H1 (cell line): ENCODE measurements around the gene PRPS1. TPM values are rescaled to one million over a fixed set of nuclear protein-coding genes. Genes with fewer than 3 reads are reported as not detected.

Experiments used
- CTCF ChIA-PET: fragments of 300-600 bp; sonication (Branson Sonifier 250); formaldehyde crosslinking; loops from one replicate; lab custom pipeline; 2021; ENCODE audit not compliant: partially characterized antibody; lab: Charles Lee
- POLR2A ChIA-PET: fragments of 300-600 bp; sonication (Branson Sonifier 250); formaldehyde crosslinking; loops from one replicate; lab custom pipeline; 2021; ENCODE audit warnings: inconsistent platforms; ENCODE audit not compliant: partially characterized antibody; lab: Charles Lee
- DNase-seq, 2 experiments: peaks; one replicate each; pipeline versions ENCODE4 v3.0.0 to v3.0.0-alpha.2; 2010 to 2022; ENCODE audit warnings: low spot score in 2 of 2, low read depth in 1 of 2, mixed read lengths in 1 of 2
- FAIRE-seq: peaks from 2 replicates; lab custom pipeline; 2011; peaks lifted over from hg19 to GRCh38; lab: Jason Lieb, UNC
- H2AFZ ChIP-seq: 2 replicates; pipeline ENCODE4 v1.8.1; 2012; ENCODE audit warnings: low read length, inconsistent platforms
- H2AK5ac ChIP-seq: 2 replicates; pipeline ENCODE4 v1.6.1; 2013; ENCODE audit warnings: low read depth, low read length
- H2BK120ac ChIP-seq: replicated peaks from 2 replicates; pipeline ENCODE3; 2013; ENCODE audit warnings: low read depth, low read length, inconsistent platforms
- H2BK12ac ChIP-seq: 2 replicates; pipeline ENCODE4 v1.6.1; 2013; ENCODE audit warnings: low read depth, low read length
- H2BK15ac ChIP-seq: 2 replicates; pipeline ENCODE4 v1.6.1; 2013; ENCODE audit warnings: low read length
- H2BK20ac ChIP-seq: 2 replicates; pipeline ENCODE4 v1.6.1; 2013; ENCODE audit warnings: low read length
- H2BK5ac ChIP-seq: 2 replicates; pipeline ENCODE4 v1.6.1; 2013; ENCODE audit warnings: low read depth, low read length
- H3K14ac ChIP-seq: 2 replicates; pipeline ENCODE4 v1.6.1; 2013; ENCODE audit warnings: inconsistent platforms; ENCODE audit not compliant: insufficient read length
- H3K18ac ChIP-seq: 2 replicates; pipeline ENCODE4 v1.6.1; 2013; ENCODE audit warnings: low read length; ENCODE audit errors: extremely low read depth
- H3K23ac ChIP-seq: 2 replicates; pipeline ENCODE4 v1.6.1; 2013; ENCODE audit warnings: inconsistent platforms; ENCODE audit not compliant: insufficient read length
- H3K23me2 ChIP-seq: 2 replicates; pipeline ENCODE4 v1.6.1; 2013; ENCODE audit warnings: low read depth, low read length
- H3K27ac ChIP-seq: 2 replicates; pipeline ENCODE4 v1.6.1; 2011; ENCODE audit warnings: low read depth, low read length, inconsistent platforms
- H3K27me3 ChIP-seq, 4 experiments: replicated peaks in 1 of 4; 1 replicate in 1 of 4; 2 replicates in 3 of 4; pipeline versions ENCODE4 v1.6.1 to v1.8.1; 2011 to 2013; ENCODE audit warnings: low read length in 3 of 4, mild to moderate bottlenecking in 3 of 4, inconsistent platforms in 2 of 4, mixed read lengths in 2 of 4, moderate library complexity in 1 of 4; ENCODE audit not compliant: control insufficient read depth in 3 of 4, insufficient read depth in 3 of 4; ENCODE audit errors: extremely low read depth in 1 of 4
- H3K36me3 ChIP-seq, 4 experiments: 2 replicates each; pipeline versions ENCODE4 v1.6.1 to v1.8.1; 2011 to 2013; ENCODE audit warnings: mild to moderate bottlenecking in 4 of 4, low read length in 3 of 4, moderate library complexity in 2 of 4, control low read depth in 1 of 4, inconsistent platforms in 1 of 4; ENCODE audit not compliant: insufficient read depth in 4 of 4, control insufficient read depth in 2 of 4
- H3K4ac ChIP-seq: replicated peaks from 2 replicates; pipeline ENCODE3; 2013; ENCODE audit warnings: low read length, low read depth, mixed read lengths, inconsistent platforms; ENCODE audit not compliant: insufficient read length
- H3K4me1 ChIP-seq, 4 experiments: replicated peaks in 1 of 4; 1 replicate in 1 of 4; 2 replicates in 3 of 4; pipeline versions ENCODE4 v1.6.1 to v1.8.1; 2011 to 2013; ENCODE audit warnings: low read length in 3 of 4, inconsistent platforms in 2 of 4, mixed read lengths in 1 of 4; ENCODE audit not compliant: insufficient read depth in 4 of 4, control insufficient read depth in 3 of 4
- H3K4me2 ChIP-seq, 2 experiments: 2 replicates each; pipeline versions ENCODE4 v1.6.1 to v1.8.1; 2011 to 2013; ENCODE audit warnings: low read depth in 2 of 2, low read length in 2 of 2, control low read depth in 1 of 2, inconsistent platforms in 1 of 2, mild to moderate bottlenecking in 1 of 2; ENCODE audit not compliant: insufficient read depth in 1 of 2
- H3K4me3 ChIP-seq, 4 experiments: fragments of 200-600, 300-600 bp in 1 of 4; sonication (generic), shearing (Covaris generic), sonication (Bioruptor Twin) in 1 of 4; 2 replicates each; pipeline versions ENCODE4 v1.5.1 to v1.8.1; 2011 to 2016; ENCODE audit warnings: low read length in 4 of 4, low read depth in 3 of 4, control low read depth in 2 of 4, inconsistent platforms in 2 of 4, mild to moderate bottlenecking in 2 of 4, mixed read lengths in 1 of 4, moderate library complexity in 1 of 4; ENCODE audit not compliant: insufficient read depth in 2 of 4; ENCODE audit errors: extremely low read depth in 1 of 4
- H3K56ac ChIP-seq: replicated peaks from 2 replicates; pipeline ENCODE3; 2013; ENCODE audit warnings: low read depth, mild to moderate bottlenecking, mixed read lengths, low read length, inconsistent platforms; ENCODE audit not compliant: insufficient read length
- H3K79me1 ChIP-seq: 2 replicates; pipeline ENCODE4 v1.6.1; 2013; ENCODE audit warnings: low read depth, low read length, control low read depth
- H3K79me2 ChIP-seq, 2 experiments: 2 replicates each; pipeline versions ENCODE4 v1.6.1 to v1.8.1; 2012 to 2013; ENCODE audit warnings: low read length in 2 of 2, mild to moderate bottlenecking in 2 of 2, inconsistent platforms in 1 of 2; ENCODE audit not compliant: insufficient read depth in 2 of 2, control insufficient read depth in 1 of 2
- H3K9ac ChIP-seq, 4 experiments: replicated peaks in 1 of 4; 1 replicate in 1 of 4; 2 replicates in 3 of 4; pipeline versions ENCODE4 v1.6.1 to v1.8.1; 2011 to 2013; ENCODE audit warnings: low read depth in 3 of 4, low read length in 3 of 4, control low read depth in 2 of 4, mild to moderate bottlenecking in 2 of 4, moderate library complexity in 2 of 4, inconsistent platforms in 1 of 4; ENCODE audit errors: extremely low read depth in 1 of 4
- H3K9me3 ChIP-seq, 2 experiments: 2 replicates each; pipeline versions ENCODE4 v1.6.1 to v1.8.1; 2012 to 2013; ENCODE audit warnings: mild to moderate bottlenecking in 2 of 2, moderate library complexity in 2 of 2, control low read depth in 1 of 2, inconsistent platforms in 1 of 2, low read depth in 1 of 2, low read length in 1 of 2, mixed read lengths in 1 of 2; ENCODE audit not compliant: insufficient read depth in 2 of 2
- H4K20me1 ChIP-seq, 2 experiments: replicated peaks in 1 of 2; 2 replicates each; pipeline versions ENCODE3 to v1.8.1; 2011 to 2013; ENCODE audit warnings: inconsistent platforms in 2 of 2, low read length in 2 of 2, mild to moderate bottlenecking in 1 of 2; ENCODE audit not compliant: insufficient read depth in 2 of 2, control insufficient read depth in 1 of 2
- H4K5ac ChIP-seq: 2 replicates; pipeline ENCODE4 v1.6.1; 2013; ENCODE audit warnings: low read length, low read depth, mixed read lengths, inconsistent platforms; ENCODE audit not compliant: insufficient read length
- H4K8ac ChIP-seq: 2 replicates; pipeline ENCODE4 v1.8.0; 2013; ENCODE audit warnings: mild to moderate bottlenecking, moderate library complexity, low read length, inconsistent platforms; ENCODE audit not compliant: insufficient read depth; ENCODE audit errors: extremely low read depth
- H4K91ac ChIP-seq: replicated peaks from 2 replicates; pipeline ENCODE3; 2013; ENCODE audit warnings: low read length, mixed read lengths, inconsistent platforms; ENCODE audit not compliant: insufficient read length
- NANOG ChIP-seq: IDR thresholded peaks from 2 replicates; pipeline ENCODE4 v1.6.1; 2011; ENCODE audit warnings: low read length, low read depth, mild to moderate bottlenecking, inconsistent platforms; ENCODE audit not compliant: insufficient read depth, poor library complexity, severe bottlenecking
- PHF8 ChIP-seq: fragments of 200-600 bp; sonication (generic); conservative IDR thresholded peaks from 2 replicates; pipeline ENCODE4 v1.7.1; 2012; ENCODE audit warnings: low read depth, mild to moderate bottlenecking, inconsistent platforms, low read length, moderate library complexity
- SIRT6 ChIP-seq: IDR thresholded peaks from one replicate; pipeline ENCODE4 v1.7.1; 2012; ENCODE audit warnings: low read length, inconsistent platforms
- SRF ChIP-seq: IDR thresholded peaks from 2 replicates; pipeline ENCODE4 v1.6.1; 2011; ENCODE audit warnings: mild to moderate bottlenecking, low read depth, low read length, moderate library complexity
- TAF1 ChIP-seq: IDR thresholded peaks from 2 replicates; pipeline ENCODE4 v1.6.1; 2011; ENCODE audit warnings: mild to moderate bottlenecking, low read depth, low read length
- WGBS, 2 experiments: shearing (Covaris generic) in 1 of 2; methylation state at CpG; one replicate each; pipeline versions ENCODE4 v1.1.6 to v1.1.7; 2013 to 2015; ENCODE audit warnings: low lambda C conversion rate in 2 of 2, mixed read lengths in 2 of 2, inconsistent platforms in 1 of 2, low coverage in 1 of 2, missing lambda C conversion rate in 1 of 2; ENCODE audit not compliant: insufficient replicate concordance in 2 of 2, insufficient coverage in 1 of 2, insufficient read length in 1 of 2; ENCODE audit errors: extremely low coverage in 1 of 2, missing lambda C conversion rate in 1 of 2; 5-methylcytosine and 5-hydroxymethylcytosine counted together
- polyA plus RNA-seq, 7 experiments: library from polyadenylated mRNA; depleted of rRNA in 3 of 7; stranded (reverse) in 5 of 7; unstranded in 2 of 7; fragments of >200 nt in 5 of 7; fragments of 200-250 nt in 2 of 7; gene quantifications; 1 replicate in 5 of 7; 2 replicates in 1 of 7; 4 replicates in 1 of 7; pipeline versions ENCODE4 v1.2.1 to v1.2.3, GENCODE V29; 2011 to 2013; ENCODE audit warnings: missing spikeins in 2 of 7, mixed read lengths in 2 of 7
- total RNA-seq: library from RNA; stranded (reverse); fragmentation: NEBNext Ultra II Directional; extraction: Animal tissue kit (Norgen Biotek cat#: 25700); gene quantifications from 2 replicates; pipeline ENCODE4 v1.2.1, GENCODE V29; 2021

The PRPS1 gene
- total and polyA plus RNA-seq, 2 of the 8 experiments (the other 6 are each of a cell fraction or from before 2014, with no cell fraction given) = 90.1 to 110 TPM

DNA sequence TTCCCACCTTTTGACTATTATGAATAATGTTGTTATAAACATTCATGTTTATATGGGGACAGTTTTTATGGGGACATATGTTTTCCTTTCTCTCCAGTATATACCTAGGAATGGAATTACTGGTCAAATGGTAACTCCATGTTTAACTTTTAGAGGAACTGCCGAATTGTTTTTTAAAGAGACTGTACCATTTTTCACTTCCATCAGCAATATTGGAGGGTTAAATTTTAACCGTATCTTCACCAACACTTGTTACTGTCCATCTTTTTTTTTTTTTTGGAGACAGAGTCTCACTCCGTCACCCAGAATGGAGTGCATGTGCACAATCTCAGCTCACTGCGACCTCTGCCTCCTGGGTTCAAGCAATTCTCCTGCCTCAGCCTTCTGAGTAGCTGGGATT, 46.4 kb upstream of the PRPS1 start:
- DNase-seq = no peak
- Histone ChIP-seq H4K91ac (no peak overlapping the region), H3K27ac (no peak overlapping the region), H2BK12ac (no peak overlapping the region), H4K8ac (no peak overlapping the region), H3K56ac (no peak overlapping the region), H3K14ac (no peak overlapping the region), H3K36me3 (no peaks in the 10 kb centered on the region), H3K18ac (no peak overlapping the region), H3K4me3 (no peak overlapping the region), H3K79me2 (no peaks in the 10 kb centered on the region)
- no peak for FAIRE-seq
- POLR2A ChIA-PET = no interaction called here
- TF ChIP-seq TAF1 (no peak), SRF (no peak), PHF8 (no peak), NANOG (no peak), SIRT6 (no peak)
- TF ChIP-seq, all 59 proteins: peak for 0
- Histone ChIP-seq H4K5ac (no peak overlapping the region), H2AFZ (no peak overlapping the region), H2BK5ac (no peak overlapping the region), H4K20me1 (no peaks in the 10 kb centered on the region), H3K4me1 (no peaks in the 10 kb centered on the region), H3K79me1 (no peaks in the 10 kb centered on the region), H3K27me3 (no peaks in the 10 kb centered on the region), H3K9me3 (no peaks in the 10 kb centered on the region), H3K23ac (no peak overlapping the region), H3K23me2 (no peaks in the 10 kb centered on the region), H2BK120ac (no peak overlapping the region), H3K9ac (no peak overlapping the region), H2AK5ac (no peak overlapping the region), H2BK15ac (no peak overlapping the region), H3K4ac (no peak overlapping the region), H3K4me2 (no peak overlapping the region), H2BK20ac (no peak overlapping the region)
- 84% methylated on average over 4 of the region's 4 CpGs; no CpG with 5 or more reads in 1 of the 2 experiments for WGBS, 2 experiments
- CTCF ChIA-PET = interaction anchor here (1.0 to 1.8 kb wide), 2 partner anchors 16 to 47 kb away, joined by 5 read pairs; partner anchors contain the start of gene PRPS1
